ENCODE measurements around the gene SARDH.
"Not testable (repeated sequence)": the region's sequence is repeated elsewhere in the genome, so short reads cannot be mapped to it uniquely, and the experiment has no call there.

SARDH gene

GRCh38 chr9:133759146-133759900 is 21.2 kb upstream of the SARDH start:
- no peak for DNase-seq (ENCODE audit: low spot score)

DNA sequence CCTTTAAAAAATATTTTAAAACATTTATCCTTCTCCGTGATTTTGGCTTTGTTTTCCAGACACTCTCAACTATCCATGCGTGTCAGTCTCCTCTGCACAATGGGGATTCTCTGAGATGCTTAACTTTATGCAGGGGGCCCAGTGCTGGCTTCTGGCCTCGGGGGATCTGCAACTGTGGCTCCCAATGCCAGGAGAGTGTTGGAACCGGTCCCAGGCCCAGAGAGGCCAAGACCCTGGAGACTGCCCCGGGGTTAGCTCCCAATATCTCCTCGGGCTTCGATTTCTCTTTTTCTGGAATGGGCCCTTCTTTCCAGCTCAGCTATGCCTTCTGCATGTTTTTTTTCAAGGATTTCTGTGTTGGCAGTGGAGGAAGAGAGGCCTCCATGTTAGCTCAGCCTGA is 20.1 kb upstream of the SARDH start:
- no peak for DNase-seq (ENCODE audit: low spot score)

DNA sequence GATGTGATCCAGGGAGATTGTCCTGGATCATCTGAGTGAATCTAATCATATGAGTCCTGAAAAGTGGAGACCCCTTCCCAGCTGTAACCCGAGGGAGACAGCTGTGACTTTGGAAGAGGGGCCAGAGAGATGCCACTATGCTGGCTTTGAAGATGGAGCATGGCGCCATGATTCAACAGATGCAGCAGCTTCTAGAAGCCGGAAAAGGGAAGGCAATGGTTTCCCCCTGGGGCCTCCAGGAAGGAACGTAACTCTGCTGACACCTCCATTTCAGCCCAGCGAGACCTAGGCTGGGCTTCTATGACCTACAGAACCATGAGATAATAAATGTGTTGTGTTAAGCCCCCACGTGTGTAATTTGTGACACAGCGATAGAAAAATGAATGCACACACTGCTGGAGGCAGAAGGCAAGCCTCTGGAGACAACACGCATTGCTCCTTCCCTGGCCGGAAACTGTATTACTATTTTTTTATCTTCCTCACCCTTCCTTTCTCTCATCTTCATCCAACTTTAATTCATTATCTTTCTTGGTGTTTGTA is 16.6 kb upstream of the SARDH start:
- no peak for DNase-seq (ENCODE audit: low spot score)

DNA sequence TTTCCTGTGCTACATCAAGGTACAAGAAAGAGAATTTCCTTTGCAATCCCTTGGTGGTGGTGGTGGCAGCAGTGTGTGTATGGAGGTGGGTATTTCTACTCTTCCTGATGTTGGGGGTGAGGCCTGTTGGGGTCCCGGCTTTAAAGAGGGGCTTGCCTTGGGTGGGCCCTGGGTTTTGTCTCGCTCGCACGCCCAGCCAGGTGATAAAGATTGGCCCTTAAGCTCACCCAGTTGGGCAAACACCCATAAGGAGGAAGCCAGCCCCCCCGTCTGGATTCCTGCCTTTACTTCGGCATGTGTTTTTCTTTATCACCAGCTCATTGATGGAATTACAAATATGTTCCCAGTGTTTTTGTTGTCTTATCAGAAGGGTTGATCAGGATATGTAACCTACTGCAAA is 16.0 kb upstream of the SARDH start:
- no peak for DNase-seq (ENCODE audit: low spot score)

DNA sequence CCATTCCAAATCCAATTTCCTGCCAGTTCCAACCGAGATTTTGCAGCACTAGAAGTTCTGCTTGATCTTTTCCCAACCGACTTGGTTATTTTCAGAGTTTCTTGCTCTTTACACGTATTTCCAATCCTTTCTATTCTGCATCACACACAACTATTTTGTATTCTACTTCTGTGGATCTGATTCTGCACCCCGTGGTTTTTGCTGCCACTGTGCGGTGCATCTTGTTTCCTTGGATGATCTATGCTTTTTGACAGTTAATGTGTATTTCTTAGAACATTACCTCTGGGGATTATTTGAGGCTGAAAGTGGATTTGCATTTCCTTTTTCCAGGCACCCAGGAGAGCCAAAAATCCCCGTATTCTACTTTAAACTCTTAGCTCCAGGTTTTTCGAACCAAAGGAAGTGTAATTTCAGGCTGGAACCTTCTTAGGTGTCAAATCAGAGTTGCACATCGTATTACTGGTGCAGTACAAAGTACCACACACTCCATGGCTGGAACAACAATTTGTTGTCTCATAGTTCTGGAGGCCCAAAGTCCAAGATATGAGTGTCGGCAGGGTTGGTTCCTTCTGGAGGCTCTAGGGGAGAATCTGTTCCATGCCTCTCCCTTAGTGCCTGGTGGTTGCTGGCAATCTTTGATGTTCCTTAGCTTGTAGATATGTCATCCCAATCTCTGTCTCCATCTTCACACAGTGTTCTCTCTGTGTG is 14.7 kb upstream of the SARDH start:
- DNase-seq (ENCODE audit: low spot score), result no peak

DNA sequence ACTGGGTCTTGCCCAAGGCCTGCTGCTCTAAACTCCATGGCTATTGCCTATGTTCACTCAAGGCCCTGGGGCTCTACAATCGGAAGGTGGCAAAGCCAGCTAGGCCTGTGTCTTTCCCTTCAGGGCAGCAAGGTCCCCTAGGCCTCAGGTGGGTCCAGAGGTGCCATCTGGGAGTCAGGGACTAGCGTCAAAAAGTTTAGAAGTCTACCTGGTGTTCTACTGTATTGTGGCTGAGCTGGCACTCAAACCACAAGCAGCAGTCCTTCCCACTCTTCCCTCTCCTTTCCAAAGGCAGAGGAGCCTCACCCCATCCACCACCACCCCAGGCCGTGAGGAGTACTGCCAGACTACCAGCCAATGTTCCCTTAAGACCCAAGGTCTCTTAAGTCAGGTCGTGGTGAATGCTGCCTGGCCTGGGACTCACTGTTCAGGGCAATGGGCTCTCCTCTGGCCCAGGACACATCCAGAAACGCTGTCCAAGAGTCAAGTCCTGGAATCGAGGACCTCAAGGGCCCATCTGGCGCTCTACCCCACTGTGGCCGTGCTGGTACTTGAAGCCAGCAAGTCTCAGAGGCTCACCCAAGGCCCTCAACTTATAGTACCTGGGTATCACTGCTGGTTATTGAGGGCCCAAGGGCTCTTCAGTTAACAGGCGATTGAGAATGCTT is 13.0 kb upstream of the SARDH start:
- DNase-seq (ENCODE audit: low spot score), result no peak

GRCh38 chr9:133747309-133747708 is 9.2 kb upstream of the SARDH start:
- DNase-seq (ENCODE audit: low spot score), result no peak

- DNase-seq (ENCODE audit: low spot score), result not testable (repeated sequence)
Measured at GRCh38 chr9:133744528-133744927, 6.4 kb upstream of the SARDH start.

- peak; percentile 78 for DNase-seq (ENCODE audit: low spot score)
Measured at GRCh38 chr9:133742849-133743444, 4.8 kb upstream of the SARDH start.

DNA sequence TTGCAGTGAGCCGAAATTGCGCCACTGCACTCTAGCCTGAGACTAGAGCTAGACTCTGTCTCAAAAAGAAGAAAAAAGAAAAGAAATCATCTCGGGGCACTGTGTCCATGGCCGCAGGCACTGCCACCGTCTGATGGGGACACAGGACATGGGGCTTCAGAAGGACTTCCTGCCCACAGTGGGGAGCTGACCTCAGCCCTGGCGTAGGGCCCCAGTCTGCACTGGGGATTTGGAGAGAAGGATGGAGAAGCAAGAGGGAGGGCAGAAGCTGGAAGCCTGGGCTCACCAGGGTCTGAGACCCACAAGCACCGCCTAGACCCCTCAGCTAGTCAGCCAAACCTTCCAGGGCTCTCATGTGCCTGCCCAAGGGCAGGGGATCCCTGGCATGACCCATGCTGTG is 4.1 kb upstream of the SARDH start:
- no peak for DNase-seq (ENCODE audit: low spot score)

GRCh38 chr9:133741716-133742115 is 3.6 kb upstream of the SARDH start:
- DNase-seq (ENCODE audit: low spot score), result no peak

DNA sequence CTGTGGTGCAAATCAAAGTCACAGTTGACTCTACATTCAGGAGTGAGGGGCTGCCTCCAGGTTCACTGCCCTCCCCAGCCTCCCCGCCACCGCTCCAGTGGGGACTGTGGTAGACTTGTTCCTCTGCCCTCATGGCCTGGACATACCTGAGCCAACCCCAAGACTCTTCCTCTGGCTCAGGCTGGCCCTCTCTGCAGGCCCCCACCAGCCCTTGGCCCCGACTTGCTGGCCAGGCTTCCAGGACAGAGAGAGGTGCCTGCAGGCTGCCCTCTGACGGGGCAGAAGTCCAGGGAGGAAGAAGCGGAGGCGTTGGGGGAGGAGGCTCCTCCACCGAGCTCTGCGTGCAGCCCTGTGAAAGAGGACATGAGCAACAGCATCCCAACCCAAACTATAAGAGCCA is 2.8 kb upstream of the SARDH start:
- no peak for DNase-seq (ENCODE audit: low spot score)

DNA sequence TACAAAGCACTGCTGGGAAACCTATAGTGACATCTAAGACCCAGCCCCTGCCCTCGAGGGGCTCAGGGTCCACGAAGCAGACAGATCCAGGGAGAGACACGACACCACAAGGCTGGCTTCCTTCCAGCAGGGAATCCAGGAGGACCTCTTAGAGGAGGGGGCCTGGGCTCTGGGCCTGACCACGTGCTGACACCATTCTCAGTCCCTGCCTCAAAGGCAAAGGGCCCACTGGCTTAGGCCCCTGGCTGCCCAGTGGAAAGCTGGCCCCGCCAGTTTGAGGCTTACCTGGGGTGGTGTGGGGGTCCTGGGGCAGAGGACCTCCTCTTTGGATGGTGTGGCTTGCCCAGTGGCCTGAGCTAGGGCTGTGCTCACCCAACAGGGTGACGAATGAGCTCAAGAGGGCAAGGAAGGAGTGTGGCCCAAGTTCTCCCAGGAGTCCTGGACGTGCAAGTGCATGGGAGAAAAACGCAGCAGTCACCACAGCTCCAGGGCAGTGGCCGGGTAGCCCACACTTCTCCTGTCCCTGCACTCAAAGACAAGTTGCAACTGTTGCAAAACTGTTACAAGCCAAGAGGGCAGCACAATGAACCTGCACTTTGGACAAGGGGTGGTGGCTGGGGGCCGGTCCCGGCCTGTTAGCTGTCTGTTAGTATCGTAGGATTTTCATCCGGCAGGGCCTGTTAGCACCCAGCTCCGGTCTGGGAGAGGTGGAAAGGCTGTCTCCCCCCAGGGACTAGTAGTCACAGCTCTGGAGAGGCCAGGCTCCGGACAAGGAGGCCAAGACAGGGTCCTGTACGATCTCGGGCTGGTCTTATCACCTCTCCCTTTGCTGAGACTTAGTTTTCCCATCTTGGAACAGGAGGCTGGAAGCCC is 1.5 kb upstream of the SARDH start:
- no peak for DNase-seq (ENCODE audit: low spot score)

DNA sequence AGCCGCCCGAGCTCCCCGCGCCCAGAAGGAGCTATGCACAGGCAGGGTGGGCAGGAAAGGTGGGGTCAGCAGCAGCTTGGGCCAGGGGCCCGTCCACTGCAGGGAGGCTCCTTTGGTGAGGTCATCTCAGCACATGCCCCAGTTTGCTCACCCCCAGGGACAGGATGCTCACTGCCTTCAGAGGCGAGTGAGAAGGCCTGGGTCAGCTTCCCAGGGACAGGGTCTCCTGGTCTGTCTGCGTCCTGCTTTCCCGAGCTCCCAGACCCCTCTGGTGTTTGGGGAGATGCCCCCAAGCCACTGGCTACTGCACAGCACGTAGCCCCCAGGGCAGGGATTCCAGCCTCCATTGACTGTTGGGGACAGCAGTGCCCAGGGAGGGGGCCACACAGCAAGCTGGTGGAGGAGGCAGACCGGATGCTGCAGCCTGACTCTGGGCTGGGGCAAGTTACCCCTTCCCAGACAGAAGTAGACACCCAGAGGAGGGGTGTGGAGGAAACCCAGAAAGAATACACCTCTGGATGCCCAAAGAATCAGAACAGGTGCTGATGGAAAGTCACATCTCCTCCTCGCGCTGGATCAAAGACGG is 581 bp upstream of the SARDH start:
- no peak for DNase-seq (ENCODE audit: low spot score)

DNA sequence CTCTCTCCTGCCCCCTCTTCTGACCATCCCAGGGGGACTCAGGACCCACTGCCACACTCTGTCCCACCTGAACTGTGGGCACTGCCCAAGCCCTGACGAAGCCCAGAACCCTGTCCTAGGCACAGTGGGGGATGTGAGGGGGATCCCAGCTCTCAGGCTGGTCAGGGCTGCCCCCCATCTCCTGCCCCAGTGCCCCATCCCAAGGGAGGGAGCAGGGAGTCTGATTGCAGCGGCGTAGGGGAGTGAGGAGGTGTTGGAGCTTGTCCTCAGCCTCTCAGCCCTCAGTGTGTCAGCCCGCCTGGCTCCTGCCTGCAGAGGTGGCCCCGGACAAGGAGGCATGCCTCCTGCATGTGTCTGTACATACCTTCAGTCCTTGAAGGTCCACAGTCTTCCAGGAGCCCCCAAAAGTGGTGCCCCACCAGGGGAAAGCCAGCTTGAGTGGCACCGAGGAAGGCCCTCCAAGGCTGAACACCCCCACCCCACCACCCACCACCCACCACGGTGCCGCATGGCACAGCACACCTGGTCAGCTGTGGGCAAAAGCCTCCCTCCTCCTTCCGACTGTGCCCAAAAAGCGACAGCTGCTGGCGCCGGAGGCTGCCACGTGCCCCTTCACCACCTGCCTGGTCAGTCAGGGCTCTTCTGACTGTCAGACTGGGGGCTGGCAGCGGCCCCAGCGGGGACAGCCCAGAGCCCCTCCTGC is 930 bp downstream of the SARDH start:
- DNase-seq (ENCODE audit: low spot score), result no peak

GRCh38 chr9:133735931-133736330 is 2.2 kb downstream of the SARDH start:
- no peak for DNase-seq (ENCODE audit: low spot score)

DNA sequence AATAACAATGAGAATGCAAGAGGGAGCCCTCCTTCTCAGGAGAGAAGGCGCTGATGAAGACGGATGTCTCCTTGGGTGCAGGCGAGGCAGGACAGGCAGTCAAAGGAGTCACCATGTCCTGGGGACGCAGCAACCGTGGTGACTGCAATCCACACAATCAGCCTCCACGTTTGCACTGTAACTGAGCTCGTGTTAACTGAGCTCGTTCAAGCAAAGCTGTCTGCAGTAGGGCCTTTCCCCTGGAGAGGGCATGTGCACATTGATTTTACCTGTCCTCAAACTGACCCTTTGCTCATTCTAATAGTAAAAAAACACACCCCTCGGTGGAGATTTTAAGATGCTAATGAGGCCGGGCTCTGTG is 2.8 kb downstream of the SARDH start:
- DNase-seq (ENCODE audit: low spot score), result no peak

DNA sequence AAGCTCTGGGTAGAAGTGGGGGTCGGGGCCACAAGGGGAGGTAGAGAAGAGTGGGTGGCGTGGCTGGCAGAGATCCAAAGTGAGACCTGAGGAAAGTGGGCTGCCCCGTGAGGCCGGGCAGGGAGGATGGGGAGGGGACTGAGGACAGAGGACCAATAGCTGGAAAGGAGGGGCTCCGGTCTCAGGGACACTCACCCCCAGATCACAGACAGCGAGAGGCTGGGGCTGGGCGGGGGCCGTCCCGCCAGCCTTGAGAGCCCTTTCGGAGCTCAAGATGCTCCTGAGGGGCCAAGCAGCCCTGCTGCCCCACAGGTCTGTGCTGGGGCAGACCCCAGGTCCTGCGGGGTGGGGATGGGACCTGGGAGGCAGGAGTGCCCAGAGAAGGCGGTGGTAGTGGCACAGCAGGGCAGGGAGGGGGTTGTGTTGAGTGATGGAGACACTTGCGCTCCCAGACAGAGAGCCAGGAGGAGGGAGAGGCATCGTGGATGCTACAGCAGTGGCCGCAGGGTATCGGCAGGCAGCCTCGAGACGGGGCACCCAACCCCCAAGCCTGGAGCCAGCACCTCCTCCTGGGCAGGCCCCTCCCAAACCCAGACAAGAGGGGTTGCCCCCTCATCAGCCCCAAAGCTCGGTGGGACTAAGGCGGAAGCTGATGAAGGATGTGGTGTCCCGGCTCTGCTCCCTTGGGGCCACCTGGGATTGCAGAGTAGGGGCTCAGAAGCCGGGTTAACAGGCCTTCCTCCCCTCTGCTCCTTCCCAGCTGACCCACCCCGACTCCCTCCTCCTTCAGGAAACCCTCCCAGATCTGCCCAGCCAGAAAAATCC is 3.4 kb downstream of the SARDH start:
- DNase-seq (ENCODE audit: low spot score), result no peak

DNA sequence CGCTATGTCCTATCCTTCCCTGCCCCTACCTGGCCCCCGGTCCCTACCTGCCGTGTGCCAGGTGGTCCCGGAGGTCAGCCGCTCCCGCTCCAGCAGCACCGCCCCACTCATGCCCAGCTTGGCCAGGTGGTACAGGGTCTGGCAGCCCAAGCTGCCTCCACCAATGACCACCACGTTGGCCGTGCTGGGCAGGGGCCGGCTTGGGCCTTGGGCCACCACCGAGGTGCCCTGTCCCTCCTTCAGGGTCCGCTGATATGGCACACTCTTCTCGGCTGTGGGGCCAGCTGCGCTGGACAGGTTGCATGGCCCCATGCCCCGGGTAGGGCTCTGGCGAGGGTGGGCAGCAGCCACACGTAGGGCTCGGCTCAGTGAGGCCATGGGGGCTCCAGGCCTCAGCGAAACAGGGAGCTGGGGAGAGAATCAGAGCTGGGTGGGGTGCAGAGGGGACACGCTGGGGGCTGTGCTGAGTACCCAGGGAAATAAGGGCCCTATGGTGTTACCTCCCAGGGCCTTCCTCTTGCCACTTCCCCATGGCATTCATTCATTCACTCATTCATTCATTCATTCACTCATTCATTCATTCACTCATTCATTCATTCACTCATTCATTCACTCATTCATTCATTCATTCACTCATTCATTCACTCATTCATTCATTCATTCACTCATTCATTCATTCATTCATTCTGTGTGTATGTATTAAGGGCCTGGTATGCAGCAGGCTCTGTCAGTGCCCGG is 4.2 kb downstream of the SARDH start:
- DNase-seq (ENCODE audit: low spot score), result no peak

Data from COLO829 (cell line).